Activated naive CD4-positive, alpha-beta T cell treated with anti-CD3 and anti-CD28 coated beads, Interleukin-2, amount 50 U/mL, for 72 hours (primary cell): ENCODE results near the gene UTP25. TPM values are rescaled to one million over a fixed set of nuclear protein-coding genes. Genes with fewer than 3 reads are reported as not detected.
"Not testable (repeated sequence)": the region's sequence is repeated elsewhere in the genome, so short reads cannot be mapped to it uniquely, and the experiment has no call there.

Experiments used
- ATAC-seq, 2 donors: fragments of 150-1000 bp; cut with Tn5 transposase; 2 replicates each; pipeline ENCODE4 v1.10.0; 2021; ENCODE audit warnings: mild to moderate bottlenecking in 2 of 2, moderate library complexity in 2 of 2
- DNase-seq, 2 donors: peaks; one replicate each; pipeline ENCODE4 v3.0.0; 2021 to 2022; ENCODE audit warnings: low spot score in 2 of 2
- H3K27ac Mint-ChIP-seq, 2 donors: one replicate each; pipeline ENCODE4 v1.8.0; 2022; ENCODE audit warnings: mild to moderate bottlenecking in 2 of 2, mixed read lengths in 2 of 2
- H3K36me3 Mint-ChIP-seq, 2 donors: one replicate each; pipeline ENCODE4 v1.8.0; 2022; ENCODE audit warnings: mixed read lengths in 2 of 2
- H3K9me3 Mint-ChIP-seq, 2 donors: one replicate each; pipeline ENCODE4 v1.8.0; 2022; ENCODE audit warnings: mixed read lengths in 2 of 2
- total RNA-seq, 2 donors: library from RNA; stranded (reverse); gene quantifications; one replicate each; pipeline ENCODE4 v1.2.3, GENCODE V29; 2022

The UTP25 gene
- total RNA-seq, 2 donors from 2014 or later, result 11.3 to 11.4 TPM

DNA sequence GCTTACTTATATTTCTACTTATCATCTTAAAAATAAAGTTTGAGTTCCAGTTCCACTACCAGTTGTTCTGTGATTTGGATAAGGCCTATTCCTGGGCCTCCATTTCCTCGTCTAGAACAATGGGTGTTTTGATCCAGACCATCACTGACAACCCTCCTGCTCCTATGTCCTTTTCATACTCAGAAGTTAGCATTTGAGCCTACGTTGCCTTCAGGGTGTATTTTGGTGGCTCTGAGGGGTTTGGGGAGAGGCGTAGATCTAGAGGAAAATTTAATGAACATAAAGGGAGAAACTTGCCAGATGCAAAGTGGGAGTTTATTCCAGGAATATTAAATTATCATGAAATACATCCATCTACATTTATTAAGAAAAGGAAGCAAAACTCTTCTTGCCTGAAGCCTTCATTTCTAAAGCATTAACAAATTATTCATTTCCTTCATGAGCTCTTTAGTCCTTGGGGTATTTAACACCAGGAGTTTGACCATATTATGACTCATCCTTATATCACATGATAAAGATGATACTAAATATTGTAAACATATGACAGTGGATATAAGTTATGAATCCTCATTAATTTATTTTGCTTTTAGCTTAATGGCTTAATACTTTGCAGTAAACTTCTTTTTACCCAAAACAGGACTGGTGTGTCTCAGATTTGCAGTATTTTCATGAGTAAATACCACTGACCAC is 63.0 kb downstream of the UTP25 start:
- Mint-ChIP-seq H3K36me3 (no peaks in the 10 kb centered on the region), H3K9me3 (no peaks in the 10 kb centered on the region), H3K27ac (no peak overlapping the region)
- ATAC-seq (no peak), DNase-seq (no peak)

DNA sequence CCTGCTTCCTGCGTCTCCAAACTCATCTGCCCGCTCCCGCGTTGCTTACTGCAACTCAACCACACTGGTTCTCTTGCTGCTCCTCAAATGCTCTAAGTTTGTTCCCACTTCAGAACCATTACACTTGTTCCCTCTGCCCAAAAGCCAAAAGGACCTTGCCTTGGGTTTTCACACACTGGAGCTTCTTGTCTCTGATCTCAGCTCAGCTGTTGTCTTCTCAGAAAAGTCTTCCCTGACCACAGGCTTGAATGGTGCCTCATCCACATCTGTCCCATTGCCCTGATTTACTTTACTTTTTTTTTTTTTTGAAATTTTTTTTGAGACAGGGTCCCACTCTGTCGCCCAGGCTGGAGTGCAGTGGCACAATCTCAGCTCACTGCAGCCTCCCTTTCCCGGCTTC is 66.0 kb downstream of the UTP25 start:
- Mint-ChIP-seq H3K36me3 (no peaks in the 10 kb centered on the region), H3K27ac (no peak overlapping the region), H3K9me3 (no peaks in the 10 kb centered on the region)
- DNase-seq (no peak), ATAC-seq (no peak)

DNA sequence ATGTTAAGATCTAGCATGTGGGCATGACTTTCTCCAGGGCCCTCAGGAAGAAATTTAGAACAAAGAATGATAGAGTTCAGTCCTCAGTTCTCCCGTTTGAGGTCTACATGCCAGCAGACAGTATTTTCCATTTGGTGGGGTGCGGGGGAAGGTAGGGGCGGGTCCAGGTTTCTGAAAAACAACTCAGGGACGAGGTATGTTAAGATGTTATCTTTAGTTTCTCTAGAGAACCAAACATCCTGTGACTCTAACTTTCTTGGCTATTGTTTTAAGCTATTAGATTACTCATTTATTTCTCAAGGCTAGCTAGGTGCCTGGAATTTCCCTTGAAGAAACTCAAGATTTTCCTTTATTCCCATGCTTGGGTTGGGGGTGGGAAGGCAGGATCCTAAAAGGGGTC is 67.9 kb downstream of the UTP25 start:
- Mint-ChIP-seq H3K27ac (no peak overlapping the region), H3K36me3 (no peaks in the 10 kb centered on the region), H3K9me3 (no peaks in the 10 kb centered on the region)
- DNase-seq, result no peak
- no peak for ATAC-seq

DNA sequence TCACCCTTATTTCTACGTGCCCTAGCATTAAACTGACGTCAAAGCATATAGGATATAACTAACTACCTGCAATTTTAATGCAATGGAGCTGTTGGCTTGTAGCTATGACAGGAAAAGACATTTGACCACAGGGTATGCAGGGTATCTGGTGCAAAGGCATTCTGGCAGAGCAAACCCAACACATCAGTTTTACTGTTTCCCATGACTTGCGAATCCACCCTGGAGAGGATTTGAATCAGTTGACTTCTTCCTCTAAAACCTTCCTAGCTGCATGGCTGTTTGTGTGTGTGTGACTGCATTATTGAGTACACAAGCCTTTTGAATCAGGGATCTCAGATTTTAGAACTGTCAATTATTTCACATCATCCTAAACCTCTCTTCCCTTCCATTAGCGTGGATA is 68.6 kb downstream of the UTP25 start:
- no peak for ATAC-seq
- Mint-ChIP-seq H3K9me3 (no peaks in the 10 kb centered on the region), H3K27ac (no peak overlapping the region)

DNA sequence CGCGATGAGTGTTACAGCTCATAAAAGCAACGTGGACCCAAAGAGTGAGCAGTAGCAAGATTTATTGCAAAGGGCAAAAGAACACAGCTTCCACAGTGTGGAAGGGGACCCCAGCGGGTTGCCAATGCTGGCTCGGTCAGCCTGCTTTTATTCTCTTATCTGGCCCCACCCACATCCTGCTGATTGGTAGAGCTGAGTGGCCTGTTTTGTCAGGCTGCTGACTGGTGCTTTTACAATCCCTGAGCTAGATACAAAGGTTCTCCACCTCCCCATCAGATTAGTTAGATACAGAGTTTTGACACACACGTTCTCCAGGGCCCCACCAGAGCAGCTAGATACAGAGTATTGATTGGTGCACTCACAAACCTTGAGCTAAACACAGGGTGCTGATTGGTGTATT is 70.5 kb downstream of the UTP25 start:
- not testable (repeated sequence) for H3K9me3 Mint-ChIP-seq, H3K27ac Mint-ChIP-seq, H3K36me3 Mint-ChIP-seq, DNase-seq, ATAC-seq

More for the DNA sequence above, 68.6 kb downstream of the UTP25 start:
- no peaks in the 10 kb centered on the region for H3K36me3 Mint-ChIP-seq
- DNase-seq, result no peak

DNA sequence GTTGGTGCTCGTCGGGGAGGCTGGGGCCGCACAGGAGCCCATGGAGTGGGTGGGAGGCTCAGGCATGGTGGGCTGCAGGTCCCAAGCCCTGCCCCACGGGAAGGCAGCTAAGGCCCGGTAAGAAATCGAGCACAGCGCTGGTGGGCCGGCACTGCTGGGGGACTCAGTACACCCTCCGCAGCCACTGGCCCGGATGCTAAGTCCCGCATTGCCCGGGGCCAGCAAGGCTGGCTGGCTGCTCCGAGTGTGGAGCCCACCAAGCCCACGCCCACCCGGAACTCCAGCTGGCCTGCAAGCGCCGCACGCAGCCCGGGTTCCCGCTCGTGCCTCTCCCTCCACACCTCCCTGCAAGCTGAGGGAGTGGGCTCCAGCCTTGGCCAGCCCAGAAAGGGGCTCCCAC is 71.1 kb downstream of the UTP25 start:
- DNase-seq, H3K36me3 Mint-ChIP-seq, H3K27ac Mint-ChIP-seq, H3K9me3 Mint-ChIP-seq, ATAC-seq: not testable (repeated sequence)

DNA sequence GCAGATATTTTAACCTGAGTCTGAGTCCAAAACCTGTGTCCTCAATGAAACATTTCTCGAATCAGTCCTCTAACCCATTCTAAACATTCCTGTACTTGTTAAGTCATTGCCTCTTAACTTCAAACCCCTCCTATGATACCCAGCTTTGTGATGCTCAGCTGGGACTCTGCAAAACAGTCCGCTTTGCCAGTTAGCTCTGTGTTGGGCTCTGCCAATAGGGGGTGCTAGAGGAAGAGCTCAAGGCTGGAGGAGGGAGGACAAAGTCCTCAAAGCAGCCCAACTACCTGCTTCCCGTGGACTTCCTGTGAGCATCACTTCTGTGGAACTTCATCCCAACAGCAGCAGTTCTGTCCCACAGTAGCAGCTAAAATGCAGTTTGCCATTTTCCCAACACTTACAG is 72.2 kb downstream of the UTP25 start:
- Mint-ChIP-seq H3K36me3 (no peaks in the 10 kb centered on the region), H3K27ac (no peak overlapping the region), H3K9me3 (no peaks in the 10 kb centered on the region)
- ATAC-seq (peak in 1 of 2 donors; percentile 60), DNase-seq (peak in 1 of 2 donors; percentile 49)

DNA sequence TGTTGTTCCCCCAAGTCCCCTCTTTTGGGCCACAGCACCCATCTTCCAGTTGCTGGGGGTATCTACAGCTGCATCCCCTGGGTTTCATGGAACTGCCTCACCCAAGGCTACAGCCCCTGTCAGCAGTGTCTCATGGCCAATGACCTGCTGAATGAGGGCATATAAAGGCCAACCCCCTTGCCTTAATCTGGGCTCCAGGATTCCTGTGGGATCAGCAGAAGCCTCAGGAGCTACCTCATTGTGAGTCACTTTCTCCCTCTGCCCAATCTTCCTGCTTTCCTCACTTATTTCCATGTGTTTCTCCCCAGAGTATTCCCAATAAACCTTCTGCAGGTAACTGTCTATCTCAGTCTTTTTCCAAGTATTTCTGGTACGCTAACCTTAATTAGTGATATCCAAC is 73.0 kb downstream of the UTP25 start:
- no peak overlapping the region for H3K27ac Mint-ChIP-seq
- ATAC-seq, result no peak
- H3K9me3 Mint-ChIP-seq, result no peaks in the 10 kb centered on the region
- DNase-seq, result no peak
- H3K36me3 Mint-ChIP-seq, result no peaks in the 10 kb centered on the region

DNA sequence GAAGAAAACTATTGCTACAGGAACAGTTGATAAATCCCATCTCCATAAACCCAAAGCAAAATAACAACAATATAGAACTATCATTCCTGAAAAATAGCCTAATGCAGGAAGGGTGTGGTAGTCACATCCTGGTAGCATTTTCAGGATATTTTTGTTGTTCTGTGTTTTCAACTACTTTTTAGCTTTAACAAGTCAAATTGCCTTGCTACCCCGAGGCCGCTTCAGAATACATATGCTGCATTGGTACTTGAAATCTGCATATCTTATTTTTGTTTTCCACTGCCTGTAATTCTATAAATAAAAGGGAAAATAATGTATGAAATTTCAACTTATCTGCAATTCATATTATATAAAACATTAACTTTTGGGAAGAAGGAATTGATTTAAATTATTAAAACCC is 73.4 kb downstream of the UTP25 start:
- no peaks in the 10 kb centered on the region for H3K36me3 Mint-ChIP-seq
- DNase-seq (no peak), ATAC-seq (no peak)
- H3K27ac Mint-ChIP-seq, result no peak overlapping the region
- no peaks in the 10 kb centered on the region for H3K9me3 Mint-ChIP-seq

DNA sequence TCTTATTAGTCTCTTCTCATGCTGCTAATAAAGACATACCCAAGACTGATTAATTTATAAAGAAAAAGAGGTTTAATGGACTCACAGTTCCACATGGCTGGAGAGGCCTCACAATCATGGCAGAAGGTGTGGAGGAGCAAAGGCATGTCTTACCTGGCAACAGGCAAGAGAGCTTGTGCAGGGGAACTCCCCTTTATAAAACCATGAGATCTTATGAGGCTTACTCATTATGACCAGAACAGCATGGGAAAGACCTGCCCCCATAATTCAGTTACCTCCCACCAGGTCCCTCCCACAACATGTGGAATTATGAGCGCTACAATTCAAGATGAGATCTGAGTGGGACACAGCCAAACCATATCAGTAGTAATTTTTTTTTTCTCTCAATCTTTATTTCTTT is 77.0 kb downstream of the UTP25 start:
- H3K9me3 Mint-ChIP-seq, DNase-seq, ATAC-seq, H3K27ac Mint-ChIP-seq, H3K36me3 Mint-ChIP-seq: not testable (repeated sequence)

Other genes starting within 250 kb of the UTP25 start
- not detected for gene CAMK1G, start 244.3 kb upstream of the UTP25 start, total RNA-seq
- gene LAMB3, start 175.5 kb upstream of the UTP25 start, total RNA-seq, result 10 to 100 TPM in 1 of 2 donors, 1 to 10 TPM in 1; 1.6 to 11.7 TPM
- gene G0S2, start 152.6 kb upstream of the UTP25 start, total RNA-seq, result 10 to 100 TPM in 1 of 2 donors, 1 to 10 TPM in 1; 1.4 to 40.7 TPM
- 1 to 10 TPM in 1 of 2 donors, under 1 TPM in 1; 0.75 to 5.2 TPM for gene HSD11B1, start 123.1 kb upstream of the UTP25 start, total RNA-seq
- gene TRAF3IP3, start 71.9 kb upstream of the UTP25 start, total RNA-seq, result 100 to 1,000 TPM; 108 to 158 TPM
- gene C1orf74, start 43.4 kb upstream of the UTP25 start, total RNA-seq, result 1 to 10 TPM; 3.5 to 4.9 TPM
- gene IRF6, start 21.8 kb upstream of the UTP25 start, total RNA-seq, result 1 to 10 TPM; 1.0 to 1.8 TPM
- gene SYT14, start 110.2 kb downstream of the UTP25 start, total RNA-seq, result not detected